Ishikawa (cell line): ENCODE measurements around the gene AMZ2.

Experiments used
- CEBPB ChIP-seq: IDR thresholded peaks from 2 replicates; pipeline ENCODE4 v1.6.1; 2012
- CREB1 ChIP-seq: IDR thresholded peaks from 2 replicates; pipeline ENCODE4 v1.6.1; 2012; ENCODE audit warnings: low read depth
- EGR1 ChIP-seq: IDR thresholded peaks from 2 replicates; pipeline ENCODE4 v1.6.1; 2012
- EP300 ChIP-seq: IDR thresholded peaks from 2 replicates; pipeline ENCODE4 v1.6.1; 2012; ENCODE audit warnings: borderline replicate concordance
- FOXM1 ChIP-seq: IDR thresholded peaks from 2 replicates; pipeline ENCODE4 v1.6.1; 2012; ENCODE audit warnings: low read depth, borderline replicate concordance
- NFIC ChIP-seq: IDR thresholded peaks from 2 replicates; pipeline ENCODE4 v1.6.1; 2012
- RAD21 ChIP-seq: IDR thresholded peaks from 2 replicates; pipeline ENCODE4 v1.6.1; 2012; ENCODE audit warnings: low read depth
- TAF1 ChIP-seq: IDR thresholded peaks from 2 replicates; pipeline ENCODE4 v1.6.1; 2012; ENCODE audit warnings: low read depth, mild to moderate bottlenecking
- TCF12 ChIP-seq: IDR thresholded peaks from 2 replicates; pipeline ENCODE4 v1.6.1; 2012; ENCODE audit warnings: low read depth
- TEAD4 ChIP-seq: IDR thresholded peaks from 2 replicates; pipeline ENCODE4 v1.6.1; 2012
- YY1 ChIP-seq: IDR thresholded peaks from 2 replicates; pipeline ENCODE4 v1.6.1; 2012; ENCODE audit warnings: low read depth
- ZBTB7A ChIP-seq: IDR thresholded peaks from 2 replicates; pipeline ENCODE4 v1.6.1; 2012; ENCODE audit warnings: low read depth
- TF ChIP-seq, protein P1 (sequence below): IDR thresholded peaks from 2 replicates; pipeline ENCODE4 v1.6.1; 2012; ENCODE audit warnings: low read depth, mild to moderate bottlenecking
- TF ChIP-seq, protein P2 (sequence below): IDR thresholded peaks from 2 replicates; pipeline ENCODE4 v1.6.1; 2012
- TF ChIP-seq, protein P3 (sequence below): IDR thresholded peaks from 2 replicates; pipeline ENCODE4 v1.6.1; 2012

Gene AMZ2

DNA sequence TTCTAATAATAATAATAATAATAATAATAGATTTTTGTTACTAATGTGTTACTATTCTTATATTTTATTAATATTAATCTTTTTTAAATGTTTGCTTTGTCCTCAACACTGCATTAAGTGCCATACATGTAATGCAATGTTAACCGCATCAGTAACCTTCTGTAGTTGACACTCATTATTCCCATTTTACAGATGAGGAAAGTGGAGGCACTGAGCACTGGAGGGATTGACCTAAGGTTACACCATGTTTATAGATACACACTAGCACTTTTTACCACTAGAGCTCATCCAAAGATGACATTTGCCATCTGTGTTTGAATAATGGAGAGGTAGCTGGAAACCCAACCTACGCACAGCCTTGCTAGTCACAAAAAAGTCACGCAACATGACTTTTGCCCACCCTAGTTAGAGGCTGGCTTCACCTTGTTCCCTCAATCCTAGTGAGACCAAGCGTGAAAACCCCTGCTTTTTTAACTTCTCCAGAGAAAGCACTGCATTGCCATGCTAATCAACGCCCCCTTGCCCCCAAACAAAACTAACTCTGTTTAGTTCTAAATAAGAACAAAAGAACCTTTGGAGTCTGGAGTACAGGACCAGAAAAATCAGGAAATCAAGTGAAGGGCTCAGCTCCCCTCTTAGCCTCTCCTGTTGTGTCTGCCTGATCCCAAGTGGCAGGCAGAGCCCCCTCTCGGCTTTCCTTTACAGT, 45.8 kb downstream of the AMZ2 start:
- TF ChIP-seq TAF1, result no peak
- no peak for TF ChIP-seq TEAD4
- TF ChIP-seq RAD21, result no peak
- TF ChIP-seq, protein P1, sequence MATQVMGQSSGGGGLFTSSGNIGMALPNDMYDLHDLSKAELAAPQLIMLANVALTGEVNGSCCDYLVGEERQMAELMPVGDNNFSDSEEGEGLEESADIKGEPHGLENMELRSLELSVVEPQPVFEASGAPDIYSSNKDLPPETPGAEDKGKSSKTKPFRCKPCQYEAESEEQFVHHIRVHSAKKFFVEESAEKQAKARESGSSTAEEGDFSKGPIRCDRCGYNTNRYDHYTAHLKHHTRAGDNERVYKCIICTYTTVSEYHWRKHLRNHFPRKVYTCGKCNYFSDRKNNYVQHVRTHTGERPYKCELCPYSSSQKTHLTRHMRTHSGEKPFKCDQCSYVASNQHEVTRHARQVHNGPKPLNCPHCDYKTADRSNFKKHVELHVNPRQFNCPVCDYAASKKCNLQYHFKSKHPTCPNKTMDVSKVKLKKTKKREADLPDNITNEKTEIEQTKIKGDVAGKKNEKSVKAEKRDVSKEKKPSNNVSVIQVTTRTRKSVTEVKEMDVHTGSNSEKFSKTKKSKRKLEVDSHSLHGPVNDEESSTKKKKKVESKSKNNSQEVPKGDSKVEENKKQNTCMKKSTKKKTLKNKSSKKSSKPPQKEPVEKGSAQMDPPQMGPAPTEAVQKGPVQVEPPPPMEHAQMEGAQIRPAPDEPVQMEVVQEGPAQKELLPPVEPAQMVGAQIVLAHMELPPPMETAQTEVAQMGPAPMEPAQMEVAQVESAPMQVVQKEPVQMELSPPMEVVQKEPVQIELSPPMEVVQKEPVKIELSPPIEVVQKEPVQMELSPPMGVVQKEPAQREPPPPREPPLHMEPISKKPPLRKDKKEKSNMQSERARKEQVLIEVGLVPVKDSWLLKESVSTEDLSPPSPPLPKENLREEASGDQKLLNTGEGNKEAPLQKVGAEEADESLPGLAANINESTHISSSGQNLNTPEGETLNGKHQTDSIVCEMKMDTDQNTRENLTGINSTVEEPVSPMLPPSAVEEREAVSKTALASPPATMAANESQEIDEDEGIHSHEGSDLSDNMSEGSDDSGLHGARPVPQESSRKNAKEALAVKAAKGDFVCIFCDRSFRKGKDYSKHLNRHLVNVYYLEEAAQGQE, result no peak
- TF ChIP-seq EGR1, result no peak
- TF ChIP-seq NFIC, result no peak
- TF ChIP-seq CEBPB, result no peak
- TF ChIP-seq, protein P2, sequence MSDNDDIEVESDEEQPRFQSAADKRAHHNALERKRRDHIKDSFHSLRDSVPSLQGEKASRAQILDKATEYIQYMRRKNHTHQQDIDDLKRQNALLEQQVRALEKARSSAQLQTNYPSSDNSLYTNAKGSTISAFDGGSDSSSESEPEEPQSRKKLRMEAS, result no peak
- TF ChIP-seq, protein P3, sequence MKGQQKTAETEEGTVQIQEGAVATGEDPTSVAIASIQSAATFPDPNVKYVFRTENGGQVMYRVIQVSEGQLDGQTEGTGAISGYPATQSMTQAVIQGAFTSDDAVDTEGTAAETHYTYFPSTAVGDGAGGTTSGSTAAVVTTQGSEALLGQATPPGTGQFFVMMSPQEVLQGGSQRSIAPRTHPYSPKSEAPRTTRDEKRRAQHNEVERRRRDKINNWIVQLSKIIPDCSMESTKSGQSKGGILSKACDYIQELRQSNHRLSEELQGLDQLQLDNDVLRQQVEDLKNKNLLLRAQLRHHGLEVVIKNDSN, result no peak
- no peak for TF ChIP-seq FOXM1
- no peak for TF ChIP-seq CREB1
- no peak for TF ChIP-seq TCF12
- TF ChIP-seq YY1, result no peak
- no peak for TF ChIP-seq ZBTB7A
- TF ChIP-seq EP300, result no peak

DNA sequence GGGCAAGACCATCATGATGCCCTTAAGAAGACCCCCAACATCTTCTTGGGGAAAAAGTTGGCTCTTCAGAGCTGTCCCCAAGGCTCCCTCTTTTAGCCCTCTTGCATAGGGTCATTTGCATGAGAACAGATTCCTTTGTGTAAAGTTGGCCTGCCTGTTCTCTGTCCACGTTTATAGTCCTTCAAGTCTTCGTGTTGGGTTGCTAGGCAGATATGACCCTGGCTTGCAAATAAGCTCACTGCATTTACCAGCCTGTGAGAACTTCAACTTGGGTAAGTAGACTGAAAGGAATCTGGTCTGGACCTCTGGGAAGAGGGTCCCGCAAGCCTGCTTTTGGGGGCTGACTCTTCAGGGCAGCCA, 46.3 kb downstream of the AMZ2 start:
- TF ChIP-seq, protein P2, result no peak
- TF ChIP-seq, protein P3, result no peak
- no peak for TF ChIP-seq NFIC

- TF ChIP-seq TEAD4 (no peak), EGR1 (no peak), TAF1 (no peak), CEBPB (no peak), CREB1 (no peak), RAD21 (no peak), TCF12 (no peak), ZBTB7A (no peak), EP300 (no peak), FOXM1 (no peak), NFIC (no peak), YY1 (no peak)
- TF ChIP-seq, protein P2, result no peak
- TF ChIP-seq, protein P1, result no peak
- TF ChIP-seq, protein P3, result no peak
These were observed 46.8 kb downstream of the AMZ2 start for GRCh38 chr17:68294617-68295016.

- TF ChIP-seq RAD21 (no peak), TCF12 (no peak), YY1 (no peak)
These were observed 47.2 kb downstream of the AMZ2 start for GRCh38 chr17:68295086-68295485.

DNA sequence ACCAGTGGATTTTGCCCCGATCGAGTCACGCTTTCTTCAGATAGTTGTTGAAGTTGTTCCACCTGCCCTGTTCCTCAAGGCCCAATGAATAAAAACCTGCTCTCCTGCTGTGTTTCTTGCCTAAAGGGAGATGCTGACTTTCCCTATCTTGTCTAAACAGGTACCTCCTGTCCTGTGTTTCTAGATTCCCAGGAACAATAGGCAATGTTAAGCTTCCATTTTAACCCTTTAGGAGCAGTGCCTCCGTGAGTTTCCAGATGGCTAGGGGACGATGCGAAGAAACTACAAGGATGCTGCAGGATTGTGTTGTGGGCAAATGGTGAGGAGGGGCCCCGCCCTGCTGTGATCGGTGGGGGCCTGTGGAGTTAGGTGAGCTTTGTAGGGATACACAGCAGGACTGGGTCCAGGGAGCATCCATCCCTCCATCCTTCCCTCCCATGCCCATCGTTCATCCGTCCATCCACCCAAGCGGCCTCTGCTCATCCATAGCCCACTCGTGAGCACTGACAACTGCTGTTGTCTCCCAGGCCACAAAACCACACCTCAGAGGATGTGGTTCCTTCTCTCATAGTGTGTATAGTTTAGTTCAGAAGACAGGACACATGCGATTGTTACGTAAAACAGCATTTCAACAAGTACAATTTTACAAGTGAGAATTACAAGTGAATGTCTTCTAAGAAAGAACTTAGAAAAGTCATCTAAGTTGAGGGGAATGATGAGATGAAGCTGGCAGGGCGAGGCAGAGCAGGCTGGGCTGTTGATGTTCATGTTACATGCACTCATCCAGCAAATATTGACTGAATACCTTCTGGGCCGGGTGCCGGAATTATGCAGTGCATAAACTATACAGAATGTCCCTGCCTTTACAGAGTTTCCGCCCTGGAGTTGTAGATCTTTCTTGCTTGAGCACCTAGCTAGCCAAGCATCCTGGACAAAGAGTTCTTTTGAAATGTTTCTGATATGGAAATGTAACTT, 48.7 kb downstream of the AMZ2 start:
- TF ChIP-seq YY1, result no peak
- TF ChIP-seq, protein P1, result no peak
- no peak for TF ChIP-seq CEBPB
- TF ChIP-seq NFIC, result no peak
- TF ChIP-seq, protein P2, result no peak
- TF ChIP-seq EGR1, result no peak
- TF ChIP-seq ZBTB7A, result no peak
